Urothelium cell line (cell line): Measurements from ENCODE around the gene QPRT.
"Not testable (repeated sequence)": the region's sequence is repeated elsewhere in the genome, so short reads cannot be mapped to it uniquely, and the experiment has no call there.

Source experiments
- DNase-seq: peaks from one replicate; pipeline ENCODE4 v3.0.0; 2011; ENCODE audit warnings: low spot score, mixed read lengths
- FAIRE-seq: peaks from 2 replicates; lab custom pipeline; 2011; peaks lifted over from hg19 to GRCh38; lab: Jason Lieb, UNC

The QPRT gene

GRCh38 chr16:29689490-29690351 lies 10.7 kb downstream of the QPRT start:
- DNase-seq, FAIRE-seq: not testable (repeated sequence)

- DNase-seq, result not testable (repeated sequence)
Measured at GRCh38 chr16:29692606-29693005, 13.6 kb downstream of the QPRT start.

GRCh38 chr16:29694384-29695195 lies 15.6 kb downstream of the QPRT start:
- DNase-seq (no peak), FAIRE-seq (no peak)

More at GRCh38 chr16:29692606-29693005, 13.6 kb downstream of the QPRT start:
- FAIRE-seq, result not testable (repeated sequence)

GRCh38 chr16:29695675-29696074 lies 16.7 kb downstream of the QPRT start:
- DNase-seq, FAIRE-seq: not testable (repeated sequence)

GRCh38 chr16:29696881-29697331 lies 17.9 kb downstream of the QPRT start:
- FAIRE-seq (no peak), DNase-seq (no peak)

- DNase-seq (no peak), FAIRE-seq (no peak)
Measured at GRCh38 chr16:29697391-29697790, 18.4 kb downstream of the QPRT start.

GRCh38 chr16:29698042-29698441 lies 19.1 kb downstream of the QPRT start:
- FAIRE-seq, result no peak
- DNase-seq, result no peak

- FAIRE-seq (no peak), DNase-seq (no peak)
Measured at GRCh38 chr16:29698484-29699323, 19.7 kb downstream of the QPRT start.

- DNase-seq (no peak), FAIRE-seq (no peak)
Measured at GRCh38 chr16:29699324-29700219, 20.6 kb downstream of the QPRT start.

GRCh38 chr16:29700253-29700987 lies 21.4 kb downstream of the QPRT start:
- FAIRE-seq, result no peak
- DNase-seq, result peak; percentile 84

- no peak for FAIRE-seq
- no peak for DNase-seq
Measured at GRCh38 chr16:29701214-29701555, 22.2 kb downstream of the QPRT start.

- no peak for DNase-seq
- FAIRE-seq, result no peak
Measured at GRCh38 chr16:29702269-29702668, 23.3 kb downstream of the QPRT start.

GRCh38 chr16:29705030-29705429 lies 26.1 kb downstream of the QPRT start:
- FAIRE-seq (no peak), DNase-seq (no peak)

GRCh38 chr16:29707160-29707559 lies 28.2 kb downstream of the QPRT start:
- FAIRE-seq, DNase-seq: not testable (repeated sequence)

GRCh38 chr16:29708917-29709600 lies 30.1 kb downstream of the QPRT start:
- DNase-seq (no peak), FAIRE-seq (no peak)

GRCh38 chr16:29709657-29710056 lies 30.7 kb downstream of the QPRT start:
- FAIRE-seq, DNase-seq: not testable (repeated sequence)

- FAIRE-seq (no peak), DNase-seq (peak; percentile 50)
Measured at GRCh38 chr16:29710227-29711219, 31.5 kb downstream of the QPRT start.
